ENCODE data around the gene QRFP.

DNA sequence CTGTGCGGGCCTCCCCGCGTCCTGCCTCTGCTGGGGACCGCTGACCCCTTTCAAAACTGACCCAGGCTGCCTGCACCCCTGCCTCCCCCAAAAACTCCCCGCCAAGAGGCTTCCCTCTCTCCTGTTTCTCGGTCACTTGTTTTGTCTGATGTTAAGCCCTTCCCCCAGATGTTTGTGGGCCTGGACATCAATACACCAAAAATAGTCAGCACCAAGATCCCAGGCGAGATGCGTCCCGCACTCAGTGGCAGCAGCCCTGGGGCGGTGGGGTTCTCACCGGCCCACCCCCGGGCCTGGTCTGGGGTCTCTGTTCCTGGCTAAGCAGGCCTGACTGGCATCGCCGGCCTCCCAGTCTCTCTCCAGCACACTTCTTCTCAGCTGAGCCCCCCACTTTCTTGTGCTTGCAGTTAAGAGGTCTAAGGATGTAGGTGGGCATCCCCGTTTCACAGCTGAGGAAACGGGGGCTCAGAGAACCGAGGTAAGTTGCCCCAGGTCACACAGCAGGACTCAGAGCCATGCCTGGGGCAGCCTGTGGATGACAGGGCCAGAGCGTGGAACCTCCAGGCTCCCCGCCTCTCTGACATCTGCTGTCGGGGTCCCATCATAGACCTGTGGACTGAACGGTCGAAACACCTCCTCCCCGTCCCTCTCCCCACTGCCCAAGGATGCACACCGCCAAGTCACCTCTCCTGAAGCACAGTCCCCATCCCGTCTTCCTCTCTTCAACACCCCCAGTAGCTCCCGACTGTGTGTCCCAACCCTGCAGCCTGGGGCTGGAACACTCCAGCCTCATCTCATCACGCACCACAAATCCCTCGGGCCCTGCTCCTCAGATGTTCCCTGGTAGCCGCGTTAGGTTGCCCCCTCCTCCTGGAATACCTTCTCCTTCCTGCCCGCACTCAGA, 25.6 kb upstream of the QRFP start:
- TF ChIP-seq EZH2 (IDR thresholded peaks at IDR 0.05; ENCODE audit: low read length, missing control alignments) = no peak
- TF ChIP-seq, protein P1, sequence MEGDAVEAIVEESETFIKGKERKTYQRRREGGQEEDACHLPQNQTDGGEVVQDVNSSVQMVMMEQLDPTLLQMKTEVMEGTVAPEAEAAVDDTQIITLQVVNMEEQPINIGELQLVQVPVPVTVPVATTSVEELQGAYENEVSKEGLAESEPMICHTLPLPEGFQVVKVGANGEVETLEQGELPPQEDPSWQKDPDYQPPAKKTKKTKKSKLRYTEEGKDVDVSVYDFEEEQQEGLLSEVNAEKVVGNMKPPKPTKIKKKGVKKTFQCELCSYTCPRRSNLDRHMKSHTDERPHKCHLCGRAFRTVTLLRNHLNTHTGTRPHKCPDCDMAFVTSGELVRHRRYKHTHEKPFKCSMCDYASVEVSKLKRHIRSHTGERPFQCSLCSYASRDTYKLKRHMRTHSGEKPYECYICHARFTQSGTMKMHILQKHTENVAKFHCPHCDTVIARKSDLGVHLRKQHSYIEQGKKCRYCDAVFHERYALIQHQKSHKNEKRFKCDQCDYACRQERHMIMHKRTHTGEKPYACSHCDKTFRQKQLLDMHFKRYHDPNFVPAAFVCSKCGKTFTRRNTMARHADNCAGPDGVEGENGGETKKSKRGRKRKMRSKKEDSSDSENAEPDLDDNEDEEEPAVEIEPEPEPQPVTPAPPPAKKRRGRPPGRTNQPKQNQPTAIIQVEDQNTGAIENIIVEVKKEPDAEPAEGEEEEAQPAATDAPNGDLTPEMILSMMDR (conservative IDR thresholded peaks at IDR 0.05 in 1 of 2, IDR thresholded peaks at IDR 0.05 in 1 of 2; ENCODE audit: low read depth in 1 of 2, low read length in 2 of 2) = no peak

All from fibroblast of lung (primary cell).